C4-2B (cell line): ENCODE results near the gene GRAMD4.

ENCODE experiments used
- H3K27ac ChIP-seq: fragments of 450-650 bp; 2 replicates; pipeline ENCODE4 v1.5.1; 2017
- ZFX ChIP-seq: fragments of 450-650 bp; IDR thresholded peaks from 2 replicates; pipeline ENCODE4 v1.6.1; 2017
- TF ChIP-seq, protein P1 (sequence below): fragments of 450-650 bp; conservative IDR thresholded peaks from 2 replicates; pipeline ENCODE4 v1.5.1; 2017; ENCODE audit warnings: mild to moderate bottlenecking

GRAMD4 gene

DNA sequence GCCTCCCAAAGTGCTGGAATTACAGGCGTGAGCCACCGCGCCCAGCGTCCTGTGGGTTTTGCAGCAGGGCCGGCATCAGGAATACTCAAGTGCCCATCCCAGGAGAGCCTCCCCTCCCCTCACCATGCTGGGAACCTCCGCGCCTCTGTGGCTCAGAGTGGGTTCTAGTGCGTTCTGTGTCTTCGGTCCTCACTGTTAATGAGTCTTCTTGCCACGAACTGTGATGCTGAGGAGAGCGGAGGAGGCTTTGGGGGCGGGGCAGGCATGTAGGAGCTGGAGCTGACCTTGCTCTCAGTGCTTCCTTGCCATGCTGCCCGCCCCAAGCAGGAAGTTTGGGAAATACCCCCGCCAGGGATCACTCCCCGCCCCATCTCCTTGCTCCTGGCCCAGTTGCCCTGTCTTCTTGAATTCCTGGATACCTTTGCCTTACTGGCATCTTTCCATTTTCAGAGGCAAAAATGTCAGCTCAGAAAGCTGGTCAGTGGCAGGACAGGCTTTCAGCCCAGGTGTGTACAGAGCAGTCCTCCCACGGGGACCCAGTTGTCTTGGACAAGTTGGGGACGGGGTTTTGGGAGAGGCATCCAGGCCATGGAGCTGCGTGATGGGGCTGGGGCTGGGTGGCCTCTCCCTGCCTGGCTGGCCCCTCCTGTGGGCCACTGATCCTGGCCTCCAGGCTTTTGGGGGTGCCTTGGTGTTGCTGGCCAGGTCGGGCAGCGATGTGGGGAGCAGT, 5.1 kb downstream of the GRAMD4 start:
- H3K27ac ChIP-seq: no peak overlapping the region
- TF ChIP-seq, protein P1, sequence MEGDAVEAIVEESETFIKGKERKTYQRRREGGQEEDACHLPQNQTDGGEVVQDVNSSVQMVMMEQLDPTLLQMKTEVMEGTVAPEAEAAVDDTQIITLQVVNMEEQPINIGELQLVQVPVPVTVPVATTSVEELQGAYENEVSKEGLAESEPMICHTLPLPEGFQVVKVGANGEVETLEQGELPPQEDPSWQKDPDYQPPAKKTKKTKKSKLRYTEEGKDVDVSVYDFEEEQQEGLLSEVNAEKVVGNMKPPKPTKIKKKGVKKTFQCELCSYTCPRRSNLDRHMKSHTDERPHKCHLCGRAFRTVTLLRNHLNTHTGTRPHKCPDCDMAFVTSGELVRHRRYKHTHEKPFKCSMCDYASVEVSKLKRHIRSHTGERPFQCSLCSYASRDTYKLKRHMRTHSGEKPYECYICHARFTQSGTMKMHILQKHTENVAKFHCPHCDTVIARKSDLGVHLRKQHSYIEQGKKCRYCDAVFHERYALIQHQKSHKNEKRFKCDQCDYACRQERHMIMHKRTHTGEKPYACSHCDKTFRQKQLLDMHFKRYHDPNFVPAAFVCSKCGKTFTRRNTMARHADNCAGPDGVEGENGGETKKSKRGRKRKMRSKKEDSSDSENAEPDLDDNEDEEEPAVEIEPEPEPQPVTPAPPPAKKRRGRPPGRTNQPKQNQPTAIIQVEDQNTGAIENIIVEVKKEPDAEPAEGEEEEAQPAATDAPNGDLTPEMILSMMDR: no peak
- no peak for TF ChIP-seq ZFX

DNA sequence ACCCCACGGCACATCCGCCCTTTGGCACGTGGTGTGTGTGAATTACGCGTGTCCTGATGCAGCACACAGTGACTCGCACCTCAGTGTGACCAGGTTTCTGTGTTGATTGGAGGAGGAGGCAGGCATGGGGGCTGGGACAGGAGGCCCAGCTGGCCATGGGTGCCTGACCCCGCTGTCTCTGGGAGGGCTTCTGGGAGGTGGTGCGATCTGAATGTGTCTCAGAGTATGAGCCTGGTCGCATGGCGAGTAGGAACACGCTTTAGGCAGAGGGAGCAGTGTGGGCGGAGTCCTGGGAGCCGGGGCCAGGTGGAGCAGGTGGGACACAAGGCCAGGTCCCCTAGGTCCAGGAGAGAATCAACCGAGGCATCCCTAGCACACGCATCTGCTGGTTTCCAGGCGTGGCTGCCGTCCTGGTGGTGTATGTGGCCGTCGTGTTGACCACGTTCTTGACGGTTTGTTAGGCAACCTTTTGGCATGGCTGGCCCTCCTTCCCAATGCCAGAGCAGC, 5.7 kb downstream of the GRAMD4 start:
- TF ChIP-seq ZFX: no peak
- TF ChIP-seq, protein P1: no peak
- H3K27ac ChIP-seq: no peak overlapping the region

DNA sequence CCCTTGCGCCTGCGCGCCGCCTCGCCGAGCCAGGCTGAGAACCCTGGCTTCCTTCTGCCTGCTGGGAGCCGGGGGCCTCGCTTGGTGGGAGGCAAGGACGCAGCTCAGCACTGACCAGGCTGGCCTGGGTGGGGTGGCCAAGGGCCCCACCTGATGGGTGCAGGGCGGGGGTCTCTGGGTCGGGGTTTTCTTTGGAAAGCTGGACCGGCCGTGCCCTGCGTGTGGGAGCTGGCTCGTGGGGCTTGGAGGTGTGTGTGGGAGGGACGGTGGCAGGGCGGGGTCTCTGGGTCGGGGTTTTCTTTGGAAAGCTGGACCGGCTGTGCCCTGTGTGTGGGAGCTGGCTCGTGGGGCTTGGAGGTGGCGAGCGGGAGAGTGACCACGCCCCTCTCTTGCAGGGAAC, 6.2 kb downstream of the GRAMD4 start:
- TF ChIP-seq, protein P1: no peak
- TF ChIP-seq ZFX: no peak
- no peak overlapping the region for H3K27ac ChIP-seq

DNA sequence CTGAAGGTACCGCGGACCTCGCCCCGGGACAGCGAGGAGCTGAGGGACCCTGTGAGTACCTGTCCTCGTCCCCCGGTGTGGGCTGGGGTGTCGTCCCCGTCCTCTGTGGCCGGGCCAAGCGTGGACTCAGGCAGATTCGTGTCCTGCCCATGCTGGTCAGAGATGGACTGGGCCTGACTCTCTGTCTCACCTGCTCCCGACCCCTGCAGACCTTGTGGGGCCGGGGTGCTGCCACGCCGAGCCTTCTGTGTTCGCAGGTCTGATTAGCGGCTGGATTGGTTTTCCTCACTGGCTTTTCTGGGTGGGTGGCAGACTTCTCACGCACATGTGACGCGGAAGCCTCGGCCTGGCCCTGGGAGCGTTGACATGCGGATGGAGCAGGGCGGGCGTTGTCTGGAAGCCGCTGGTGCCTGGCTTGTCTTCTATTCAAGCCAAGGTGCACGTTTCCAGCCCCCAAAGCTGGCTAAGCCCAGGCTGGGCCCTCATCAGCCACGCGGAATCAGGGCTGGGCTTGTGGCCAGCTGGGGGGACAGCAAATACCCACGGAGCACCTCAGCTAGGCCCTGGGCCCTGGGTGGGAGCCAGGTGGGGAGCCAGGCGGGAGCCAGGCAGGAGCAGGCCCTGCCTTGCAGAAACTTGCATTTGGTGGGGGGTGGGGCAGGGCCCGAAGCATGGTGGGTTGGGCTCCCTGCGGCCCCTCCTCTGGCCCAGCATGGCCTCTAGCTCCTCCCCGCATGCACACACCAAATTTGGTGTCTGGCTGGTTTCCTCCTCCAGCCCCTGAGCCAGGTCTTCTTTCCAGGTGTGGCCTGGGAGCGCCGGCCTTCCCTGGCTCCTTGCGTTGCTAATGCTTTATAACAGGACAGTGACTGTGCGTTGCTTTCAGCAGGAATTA, 7.0 kb downstream of the GRAMD4 start:
- TF ChIP-seq, protein P1: no peak
- TF ChIP-seq ZFX: no peak
- no peak overlapping the region for H3K27ac ChIP-seq

DNA sequence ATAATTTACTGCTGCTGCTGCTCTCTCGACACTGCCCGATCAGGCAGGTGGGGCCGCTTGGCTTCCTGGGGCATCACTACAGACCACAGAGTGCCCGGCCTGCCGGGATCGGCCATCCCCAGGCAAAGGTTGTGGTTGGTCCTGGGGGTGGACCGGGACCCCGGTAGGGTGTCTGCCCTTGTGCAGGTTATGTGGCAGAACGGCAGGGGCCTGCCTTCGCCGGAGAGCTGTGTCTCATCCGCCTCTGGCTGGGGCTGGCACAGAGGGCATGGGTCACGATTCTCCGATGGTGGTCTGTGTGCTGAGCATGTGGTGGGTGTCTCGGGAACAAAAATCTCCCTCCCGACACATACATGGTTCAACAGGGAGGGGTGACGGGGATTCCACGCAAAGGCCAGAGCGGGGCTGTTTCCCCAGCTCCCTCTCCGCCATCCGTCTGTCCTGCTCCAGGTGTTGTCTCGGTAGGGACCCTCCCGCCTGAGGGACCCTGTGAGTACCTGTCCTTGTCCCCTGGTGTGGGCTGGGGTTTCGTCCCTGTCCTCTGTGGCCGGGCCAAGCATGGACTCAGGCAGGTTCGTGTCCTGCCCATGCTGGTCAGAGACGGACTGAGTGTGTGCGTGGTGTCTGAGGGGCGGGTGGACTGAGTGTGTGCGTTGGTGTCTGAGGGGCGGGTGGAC, 7.8 kb downstream of the GRAMD4 start:
- TF ChIP-seq, protein P1: no peak
- TF ChIP-seq ZFX: no peak
- no peak overlapping the region for H3K27ac ChIP-seq

DNA sequence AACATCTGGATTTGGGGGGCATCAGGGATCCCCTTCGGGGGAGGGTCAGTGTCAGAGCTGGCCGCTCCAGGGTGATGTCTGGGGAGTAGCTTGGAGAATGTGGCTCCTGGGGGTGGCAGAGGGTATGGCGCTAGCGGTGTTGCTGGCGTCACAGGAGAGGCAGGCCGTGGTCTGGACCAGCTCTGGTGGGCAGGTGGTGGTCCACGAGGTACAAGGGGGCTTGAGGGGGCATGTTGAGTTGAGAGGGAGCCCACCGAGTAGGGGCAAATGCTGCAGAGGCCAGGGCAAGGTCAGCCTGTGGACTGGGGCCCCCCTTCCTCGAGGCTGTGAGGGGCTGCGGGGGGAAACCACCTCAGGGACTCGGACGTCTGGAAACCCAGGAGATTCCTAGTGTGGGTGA, 8.6 kb downstream of the GRAMD4 start:
- no peak overlapping the region for H3K27ac ChIP-seq
- TF ChIP-seq, protein P1: no peak
- TF ChIP-seq ZFX: no peak
